K562 (cell line): ENCODE data around the gene GPATCH2L. TPM values are rescaled to one million over a fixed set of nuclear protein-coding genes. Genes with fewer than 3 reads are reported as not detected.

Source experiments
- ATAC-seq: fragments of 200-7000 bp; cut with Tn5 transposase; 3 replicates; pipeline ENCODE4 v1.9.1; 2020; ENCODE audit warnings: moderate library complexity
- BruUV-seq: library from RNA; stranded (reverse); fragments of 400-500 nt; replicated peaks from 2 replicates; lab custom pipeline; 2021; lab: Mats Ljungman, UMichigan
- CTCF ChIA-PET: fragments of 300-600 bp; formaldehyde crosslinking; extraction: SDS; loops from one replicate; lab custom pipeline; 2021; ENCODE audit warnings: low intra/inter-chr PET ratio; lab: Yijun Ruan, JAX
- POLR2A ChIA-PET: fragments of 300-600, 350-650 bp; sonication (Branson Sonifier 250); formaldehyde crosslinking; extraction: SDS; loops from one replicate; lab custom pipeline; 2021; ENCODE audit warnings: antibody characterized with exemption, inconsistent platforms; lab: Yijun Ruan, JAX
- DNase-seq, 4 experiments: peaks; one replicate each; pipeline versions ENCODE4 v3.0.0 to v3.0.0-alpha.2; 2011 to 2018; ENCODE audit warnings: low spot score in 3 of 4, mixed read lengths in 3 of 4; ENCODE audit errors: extremely low read depth in 1 of 4
- FAIRE-seq: peaks from 2 replicates; lab custom pipeline; 2011; peaks lifted over from hg19 to GRCh38; lab: Jason Lieb, UNC
- H2AFZ ChIP-seq: 2 replicates; pipeline ENCODE4 v1.6.0; 2011; ENCODE audit warnings: low read depth, low read length, control low read depth, inconsistent platforms
- H3K27ac ChIP-seq: fragments of 200-600 bp; 3 replicates; pipeline ENCODE4 v1.8.0; 2011; ENCODE audit warnings: low read depth, mild to moderate bottlenecking, control low read depth, inconsistent platforms, low read length, moderate library complexity, mixed read lengths; ENCODE audit errors: extremely low read depth
- H3K27me3 ChIP-seq, 2 experiments: fragments of 300-600 bp in 1 of 2; 2 replicates in 1 of 2; 3 replicates in 1 of 2; pipeline versions ENCODE4 v1.6.0 to v1.8.0; 2011; ENCODE audit warnings: inconsistent platforms in 2 of 2, low read length in 2 of 2, mild to moderate bottlenecking in 1 of 2, mixed read lengths in 1 of 2, moderate library complexity in 1 of 2; ENCODE audit not compliant: control insufficient read depth in 2 of 2, insufficient read depth in 2 of 2
- H3K36me3 ChIP-seq: fragments of 300-600 bp; 3 replicates; pipeline ENCODE4 v1.8.0; 2011; ENCODE audit warnings: mild to moderate bottlenecking, low read length, inconsistent platforms; ENCODE audit not compliant: control insufficient read depth, insufficient read depth
- H3K4me1 ChIP-seq, 2 experiments: fragments of 200-600 bp in 1 of 2; replicated peaks in 1 of 2; 2 replicates in 1 of 2; 3 replicates in 1 of 2; pipeline versions ENCODE4 v1.5.1 to v1.8.0; 2011; ENCODE audit warnings: inconsistent platforms in 2 of 2, low read length in 2 of 2, mild to moderate bottlenecking in 1 of 2, mixed read lengths in 1 of 2, moderate library complexity in 1 of 2; ENCODE audit not compliant: control insufficient read depth in 2 of 2, insufficient read depth in 2 of 2
- H3K4me2 ChIP-seq: 2 replicates; pipeline ENCODE4 v1.6.1; 2011; ENCODE audit warnings: low read length, control low read depth, inconsistent platforms, mixed read lengths; ENCODE audit not compliant: insufficient read depth
- H3K4me3 ChIP-seq: fragments of 200-600 bp; sonication (generic), shearing (Covaris generic); 2 replicates; pipeline ENCODE4 v1.5.1; 2016; ENCODE audit warnings: control low read depth, inconsistent platforms
- H3K79me2 ChIP-seq: fragments of 200-600 bp; 3 replicates; pipeline ENCODE4 v1.8.0; 2011; ENCODE audit warnings: low read length, inconsistent platforms; ENCODE audit not compliant: control insufficient read depth, insufficient read depth
- H3K9ac ChIP-seq, 2 experiments: 2 replicates each; pipeline versions ENCODE4 v1.6.0 to v1.6.1; 2011; ENCODE audit warnings: low read depth in 2 of 2, low read length in 2 of 2, control low read depth in 1 of 2, inconsistent platforms in 1 of 2, mild to moderate bottlenecking in 1 of 2, mixed read lengths in 1 of 2; ENCODE audit not compliant: insufficient read depth in 1 of 2
- H3K9me1 ChIP-seq: one replicate; pipeline ENCODE4 v1.6.0; 2011; ENCODE audit warnings: inconsistent platforms, mild to moderate bottlenecking, low read length, moderate library complexity; ENCODE audit not compliant: control insufficient read depth, insufficient read depth
- H3K9me3 ChIP-seq: replicated peaks from 2 replicates; pipeline ENCODE4 v1.5.1; 2011; ENCODE audit warnings: low read depth, low read length, inconsistent platforms; ENCODE audit not compliant: control insufficient read depth, insufficient read depth
- H4K20me1 ChIP-seq: replicated peaks from 2 replicates; pipeline ENCODE4 v1.6.1; 2011; ENCODE audit warnings: low read length, inconsistent platforms, mixed read lengths; ENCODE audit not compliant: control insufficient read depth, insufficient read depth
- BRD9 ChIP-seq: fragments of 450-650 bp; IDR thresholded peaks from 2 replicates; pipeline ENCODE4 v1.6.1; 2018; ENCODE audit warnings: low read depth; ENCODE audit not compliant: partially characterized antibody
- HDAC2 ChIP-seq: fragments of 450-650 bp; IDR thresholded peaks from 2 replicates; pipeline ENCODE4 v1.6.1; 2016; ENCODE audit warnings: mild to moderate bottlenecking
- NFIX ChIP-seq: fragments of 250-450 bp; sonication (Bioruptor Pico); IDR thresholded peaks from 2 replicates; pipeline ENCODE4 v1.4.0; 2020; ENCODE audit warnings: low read depth, mild to moderate bottlenecking, moderate library complexity
- PHF21A ChIP-seq: fragments of 450-650 bp; IDR thresholded peaks from 2 replicates; pipeline ENCODE4 v1.6.1; 2017; ENCODE audit warnings: low read depth, borderline replicate concordance
- ZNF274 ChIP-seq: IDR thresholded peaks from 2 replicates; pipeline ENCODE4 v1.6.1; 2011; ENCODE audit warnings: low read depth, mild to moderate bottlenecking, low read length, moderate library complexity, borderline replicate concordance
- ZNF436 ChIP-seq: fragments of 250-450, 450-650 bp; sonication (Bioruptor Pico); formaldehyde crosslinking; IDR thresholded peaks from 2 replicates; pipeline ENCODE4 v1.7.0; 2020; ENCODE audit warnings: mild to moderate bottlenecking
- WGBS: fragments of 100-300 bp; shearing (Covaris generic); methylation state at CpG from one replicate; pipeline ENCODE4 v1.1.6; 2016; ENCODE audit warnings: low coverage, mixed read lengths; ENCODE audit not compliant: insufficient coverage; ENCODE audit errors: missing lambda C conversion rate; 5-methylcytosine and 5-hydroxymethylcytosine counted together
- in situ Hi-C: fragments of 300-500 bp; cut with MboI; formaldehyde crosslinking; loops from 4 replicates; pipeline ENCODE4 v1.15.0; 2018; ENCODE audit warnings: inconsistent platforms, mixed read lengths
- intact Hi-C: fragments of 100-400 bp; cut with micrococcal nuclease; formaldehyde crosslinking; loops from 2 replicates; pipeline ENCODE4 v1.14.2; 2022
- polyA plus RNA-seq, 8 experiments: library from polyadenylated mRNA; depleted of rRNA in 4 of 8; stranded (reverse) in 5 of 8; unstranded in 3 of 8; fragments of >200 nt; fragmentation: Nextera tagmentation in 2 of 8; fragmentation: Illumina TruSeq in 1 of 8; extraction: Ambion mirVana in 2 of 8; extraction: Trizol in 1 of 8; gene quantifications; 2 replicates each; pipeline versions ENCODE4 v1.2.1 to v1.2.3, GENCODE V29; 2011 to 2014; ENCODE audit warnings: inconsistent platforms in 1 of 8, missing spikeins in 1 of 8
- total RNA-seq, 7 experiments: library from RNA; depleted of rRNA in 6 of 7; stranded (reverse); fragments of >200 nt in 6 of 7; fragmentation: Illumina TruSeq in 2 of 7; extraction: Trizol in 2 of 7; gene quantifications; 2 replicates each; pipeline versions ENCODE4 v1.2.1 to v1.2.3, GENCODE V29; 2011 to 2021; ENCODE audit warnings: low replicate concordance in 1 of 7
- TF ChIP-seq, protein P1 (sequence below): fragments of 200-400 bp; formaldehyde crosslinking; IDR thresholded peaks from 2 replicates; pipeline ENCODE4 v1.6.1; 2017; ENCODE audit warnings: mild to moderate bottlenecking, low read depth, low read length, moderate library complexity
- TF ChIP-seq, protein P2 (sequence below): fragments of 250-450 bp; sonication (Bioruptor Pico); IDR thresholded peaks from 2 replicates; pipeline ENCODE4 v1.8.0; 2022; ENCODE audit warnings: moderate library complexity, mild to moderate bottlenecking, inconsistent platforms

Gene GPATCH2L
- total and polyA plus RNA-seq, 9 of the 15 experiments (the other 6 are each of a cell fraction or from before 2014, with no cell fraction given), result 13.1 to 39.6 (median 20.0) TPM

DNA sequence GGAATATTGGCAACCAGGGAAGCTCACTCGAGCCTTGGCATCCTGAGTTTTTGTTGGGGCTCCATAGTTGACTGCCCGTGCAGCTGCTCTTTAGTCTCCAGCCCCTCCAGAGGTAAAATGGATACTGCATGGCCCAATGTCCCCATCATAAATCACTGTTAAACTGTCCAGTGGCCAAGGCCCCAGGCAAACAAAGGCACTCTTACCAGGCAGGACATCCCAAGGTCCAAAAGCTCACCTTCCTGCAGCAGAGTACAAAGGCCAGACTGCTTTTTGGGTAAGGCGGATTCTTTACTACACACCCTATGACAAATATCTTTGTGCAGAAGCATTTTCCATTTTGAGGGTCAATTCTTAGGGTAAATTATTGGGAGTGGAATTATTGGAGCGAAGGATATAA is 81.1 kb downstream of the GPATCH2L start:
- Histone ChIP-seq H2AFZ (no peak overlapping the region), H3K9me3 (no peaks in the 10 kb centered on the region), H3K79me2 (no peaks in the 10 kb centered on the region), H3K4me3 (no peak overlapping the region), H3K27me3 (no peaks in the 10 kb centered on the region), H3K4me2 (no peak overlapping the region), H3K9ac (no peak overlapping the region), H4K20me1 (no peaks in the 10 kb centered on the region), H3K36me3 (no peaks in the 10 kb centered on the region; the same call in 2 of the 3 replicates), H3K27ac (no peak overlapping the region), H3K4me1 (no peaks in the 10 kb centered on the region), H3K9me1 (no peaks in the 10 kb centered on the region)
- CTCF ChIA-PET, result no interaction called here
- WGBS, result 75% methylated on average over 4 of the region's 4 CpGs
- DNase-seq (no peak), ATAC-seq (no peak), FAIRE-seq (no peak)
- in situ Hi-C loops (no loop called here), intact Hi-C loops (no loop called here)
- POLR2A ChIA-PET, result no interaction called here
- no peak for TF ChIP-seq HDAC2
- TF ChIP-seq BRD9, result no peak
- TF ChIP-seq ZNF436 (CRISPR knock-in tag), result no peak
- TF ChIP-seq, protein P1, sequence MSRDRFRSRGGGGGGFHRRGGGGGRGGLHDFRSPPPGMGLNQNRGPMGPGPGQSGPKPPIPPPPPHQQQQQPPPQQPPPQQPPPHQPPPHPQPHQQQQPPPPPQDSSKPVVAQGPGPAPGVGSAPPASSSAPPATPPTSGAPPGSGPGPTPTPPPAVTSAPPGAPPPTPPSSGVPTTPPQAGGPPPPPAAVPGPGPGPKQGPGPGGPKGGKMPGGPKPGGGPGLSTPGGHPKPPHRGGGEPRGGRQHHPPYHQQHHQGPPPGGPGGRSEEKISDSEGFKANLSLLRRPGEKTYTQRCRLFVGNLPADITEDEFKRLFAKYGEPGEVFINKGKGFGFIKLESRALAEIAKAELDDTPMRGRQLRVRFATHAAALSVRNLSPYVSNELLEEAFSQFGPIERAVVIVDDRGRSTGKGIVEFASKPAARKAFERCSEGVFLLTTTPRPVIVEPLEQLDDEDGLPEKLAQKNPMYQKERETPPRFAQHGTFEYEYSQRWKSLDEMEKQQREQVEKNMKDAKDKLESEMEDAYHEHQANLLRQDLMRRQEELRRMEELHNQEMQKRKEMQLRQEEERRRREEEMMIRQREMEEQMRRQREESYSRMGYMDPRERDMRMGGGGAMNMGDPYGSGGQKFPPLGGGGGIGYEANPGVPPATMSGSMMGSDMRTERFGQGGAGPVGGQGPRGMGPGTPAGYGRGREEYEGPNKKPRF, result no peak
- TF ChIP-seq NFIX (CRISPR knock-in tag), result no peak
- TF ChIP-seq, protein P2, sequence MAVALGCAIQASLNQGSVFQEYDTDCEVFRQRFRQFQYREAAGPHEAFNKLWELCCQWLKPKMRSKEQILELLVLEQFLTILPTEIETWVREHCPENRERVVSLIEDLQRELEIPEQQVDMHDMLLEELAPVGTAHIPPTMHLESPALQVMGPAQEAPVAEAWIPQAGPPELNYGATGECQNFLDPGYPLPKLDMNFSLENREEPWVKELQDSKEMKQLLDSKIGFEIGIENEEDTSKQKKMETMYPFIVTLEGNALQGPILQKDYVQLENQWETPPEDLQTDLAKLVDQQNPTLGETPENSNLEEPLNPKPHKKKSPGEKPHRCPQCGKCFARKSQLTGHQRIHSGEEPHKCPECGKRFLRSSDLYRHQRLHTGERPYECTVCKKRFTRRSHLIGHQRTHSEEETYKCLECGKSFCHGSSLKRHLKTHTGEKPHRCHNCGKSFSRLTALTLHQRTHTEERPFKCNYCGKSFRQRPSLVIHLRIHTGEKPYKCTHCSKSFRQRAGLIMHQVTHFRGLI, result no peak
- no peak for TF ChIP-seq PHF21A
- TF ChIP-seq ZNF274, result no peak
- no TSS peak for BruUV-seq
